ENCODE data around the gene SERP2.
"Not testable (repeated sequence)": the region's sequence is repeated elsewhere in the genome, so short reads cannot be mapped to it uniquely, and the experiment has no call there.

Gene SERP2

DNA sequence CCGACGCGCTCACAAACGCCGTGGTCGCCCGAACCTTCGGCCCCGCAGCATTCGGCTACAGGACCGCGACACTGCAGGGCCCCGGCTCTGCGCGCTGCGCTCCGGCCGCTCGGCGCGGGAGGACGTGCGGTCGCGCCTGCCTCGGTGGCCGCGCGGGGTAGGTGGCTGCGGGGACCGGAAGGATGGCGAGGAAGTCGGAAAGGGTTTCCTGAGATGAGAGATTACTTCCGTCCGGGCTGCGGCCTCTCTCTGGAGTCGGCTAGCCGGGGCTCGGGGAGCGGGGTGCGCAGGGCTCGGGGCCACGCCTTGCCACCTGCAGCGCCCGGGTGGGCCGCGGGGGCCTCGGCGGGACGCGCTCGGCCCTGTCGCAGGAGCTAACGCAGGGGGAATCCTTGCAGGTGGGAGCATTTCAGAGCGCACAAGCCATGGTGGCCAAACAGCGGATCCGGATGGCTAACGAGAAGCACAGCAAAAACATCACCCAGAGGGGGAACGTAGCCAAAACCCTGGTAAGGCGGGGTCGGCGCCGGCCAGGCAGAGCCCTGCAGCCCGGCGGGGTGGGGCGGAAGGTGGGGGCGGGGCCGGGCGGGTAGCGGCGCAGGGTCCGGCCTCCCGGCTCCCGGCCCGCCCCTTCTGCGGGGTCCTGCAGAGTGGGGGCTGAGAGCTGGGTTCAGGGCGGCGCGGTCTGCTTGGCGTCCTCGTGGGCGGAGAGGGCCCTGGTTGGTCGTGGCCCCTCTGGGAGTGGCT, at the start of gene SERP2:
Gene SERP2, plus strand, starts transcription at position 224 of the 747 bp plus-strand sequence. Its CDS starts 202 bp downstream, at position 426.
- no peak for DNase-seq (ENCODE audit: low read depth in 2 of 2, low spot score in 1 of 2)

DNA sequence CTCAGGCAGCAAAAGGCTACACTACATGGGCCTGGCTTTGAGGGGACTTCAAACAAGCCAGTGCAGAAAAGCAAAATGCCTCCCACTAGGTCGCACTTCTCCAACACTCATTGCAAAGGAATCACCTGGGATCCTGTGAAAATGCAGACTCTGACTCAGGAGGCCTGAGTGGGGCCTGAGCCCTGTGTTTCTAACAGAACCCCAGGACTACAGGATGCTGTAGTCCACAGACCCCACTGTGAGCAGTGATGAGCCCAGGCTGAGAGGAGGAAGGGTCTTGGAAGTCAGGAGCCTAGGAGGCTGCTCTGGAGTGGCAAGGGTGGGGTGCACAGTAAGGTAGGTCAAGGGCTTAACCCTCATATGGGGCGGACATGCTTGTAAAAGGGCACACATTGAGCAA, 46.7 kb upstream of the SERP2 start:
- DNase-seq (ENCODE audit: low read depth in 2 of 2, low spot score in 1 of 2): no peak

DNA sequence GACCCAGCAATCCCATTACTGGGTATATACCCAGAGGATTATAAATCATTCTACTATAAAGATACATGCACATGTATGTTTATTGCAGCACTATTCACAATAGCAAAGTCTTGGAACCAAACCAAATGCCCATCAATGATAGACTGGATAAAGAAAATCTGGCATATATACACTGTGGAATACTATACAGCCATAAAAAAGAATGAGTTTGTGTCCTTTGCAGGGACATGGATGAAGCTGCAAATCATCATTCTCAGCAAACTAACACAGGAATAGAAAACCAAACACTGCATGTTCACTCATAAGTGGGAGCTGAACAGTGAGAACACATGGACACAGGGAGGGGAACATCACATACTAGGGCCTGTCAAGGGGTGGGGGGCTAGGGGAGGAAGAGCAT, 44.6 kb upstream of the SERP2 start:
- not testable (repeated sequence) for DNase-seq (ENCODE audit: low read depth in 2 of 2, low spot score in 1 of 2)

DNA sequence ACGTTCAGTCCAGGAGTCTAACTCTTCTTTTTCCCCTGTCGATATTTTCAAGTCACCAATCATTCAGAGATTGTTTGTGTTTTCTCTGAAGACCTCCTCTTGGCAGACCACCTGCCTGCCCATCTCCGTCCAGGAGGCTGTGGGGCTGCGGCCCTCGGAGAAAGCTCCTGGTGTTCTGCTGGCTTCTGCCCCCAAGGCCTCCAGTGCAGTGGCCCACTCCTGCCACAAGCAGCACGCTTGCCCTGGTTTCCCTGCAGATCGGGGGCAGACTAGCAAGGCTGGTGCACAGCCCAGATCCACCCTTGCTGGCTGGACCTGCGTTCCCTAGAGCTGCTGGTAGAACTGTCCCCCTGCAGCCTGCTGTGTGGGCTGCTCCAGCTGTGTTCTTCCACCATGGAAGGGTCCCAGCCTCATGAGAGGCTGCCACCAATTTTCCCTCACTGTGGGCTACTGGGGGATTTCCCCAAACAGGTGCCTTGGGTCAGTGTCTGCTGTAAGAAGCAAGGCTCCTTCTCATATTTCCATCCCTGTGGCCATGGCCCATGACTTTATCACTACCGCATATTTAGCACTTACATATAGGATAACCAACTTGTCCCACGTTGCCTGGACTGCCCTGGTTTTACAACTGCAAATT, 43.6 kb upstream of the SERP2 start:
- DNase-seq (ENCODE audit: low read depth in 2 of 2, low spot score in 1 of 2): no peak

DNA sequence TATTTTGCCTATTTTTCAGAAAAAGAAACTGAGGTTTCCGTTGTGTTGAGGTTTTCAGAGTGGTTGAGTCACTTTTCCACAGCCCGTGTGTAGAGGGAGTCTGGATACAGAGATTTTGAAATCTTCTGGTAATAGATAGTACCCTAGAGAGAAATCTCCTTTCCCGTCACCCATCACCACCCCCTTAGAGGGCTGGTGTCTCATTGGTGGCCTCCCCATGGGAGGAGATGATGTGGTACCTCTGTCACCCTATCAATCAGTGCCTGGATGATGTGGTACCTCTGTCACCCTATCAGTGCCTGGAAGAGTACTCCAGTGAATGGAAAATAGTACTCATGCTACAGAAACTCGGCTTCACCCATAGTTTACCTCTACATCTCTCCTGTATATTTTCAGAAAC, 42.2 kb upstream of the SERP2 start:
- no peak for DNase-seq (ENCODE audit: low read depth in 2 of 2, low spot score in 1 of 2)

DNA sequence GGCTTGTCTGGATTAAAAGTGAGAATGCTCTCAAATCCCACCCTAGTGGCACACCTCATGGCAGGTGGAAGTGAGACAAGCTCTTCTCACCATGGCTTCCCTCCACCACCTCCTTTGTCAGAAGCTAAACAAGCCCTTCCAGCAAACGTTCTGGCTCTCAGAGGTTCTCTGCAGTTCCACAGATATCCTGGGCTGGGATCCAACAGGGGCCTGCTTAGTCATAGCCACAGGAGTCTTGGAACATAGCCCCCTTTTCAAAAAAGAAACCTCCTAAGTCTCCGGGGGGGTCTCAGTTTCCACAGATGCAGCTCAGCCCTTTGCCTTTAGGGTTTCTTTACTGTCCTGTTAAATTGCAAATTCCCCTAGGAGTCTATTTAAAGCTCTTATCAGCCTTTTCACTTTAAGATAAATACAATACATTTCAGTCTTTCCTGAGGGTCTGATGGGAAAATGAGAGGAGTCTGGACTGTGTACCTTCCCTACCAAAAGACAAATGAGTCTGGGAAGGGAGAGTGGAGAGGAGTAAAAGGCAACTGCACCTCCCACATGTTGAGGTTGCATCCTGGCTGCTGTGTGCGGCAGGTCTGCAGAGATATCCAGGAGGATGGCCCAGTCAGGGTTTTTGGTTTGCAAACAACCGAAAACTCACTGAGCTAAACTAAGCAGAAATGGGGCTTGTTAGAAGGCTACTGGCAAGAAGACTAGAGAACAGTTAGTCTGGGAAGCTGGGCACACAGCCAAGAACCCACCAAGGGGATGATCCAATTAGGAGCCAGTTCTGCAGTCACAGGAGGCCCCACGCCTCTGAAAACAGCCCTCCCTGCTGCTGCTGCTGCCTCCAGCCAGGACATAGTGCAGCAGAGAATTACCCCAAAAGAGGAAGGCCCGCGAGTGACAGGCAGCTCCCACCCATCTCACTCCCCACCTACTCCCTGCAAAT, 41.4 kb upstream of the SERP2 start:
- no peak for DNase-seq (ENCODE audit: low read depth in 2 of 2, low spot score in 1 of 2)

DNA sequence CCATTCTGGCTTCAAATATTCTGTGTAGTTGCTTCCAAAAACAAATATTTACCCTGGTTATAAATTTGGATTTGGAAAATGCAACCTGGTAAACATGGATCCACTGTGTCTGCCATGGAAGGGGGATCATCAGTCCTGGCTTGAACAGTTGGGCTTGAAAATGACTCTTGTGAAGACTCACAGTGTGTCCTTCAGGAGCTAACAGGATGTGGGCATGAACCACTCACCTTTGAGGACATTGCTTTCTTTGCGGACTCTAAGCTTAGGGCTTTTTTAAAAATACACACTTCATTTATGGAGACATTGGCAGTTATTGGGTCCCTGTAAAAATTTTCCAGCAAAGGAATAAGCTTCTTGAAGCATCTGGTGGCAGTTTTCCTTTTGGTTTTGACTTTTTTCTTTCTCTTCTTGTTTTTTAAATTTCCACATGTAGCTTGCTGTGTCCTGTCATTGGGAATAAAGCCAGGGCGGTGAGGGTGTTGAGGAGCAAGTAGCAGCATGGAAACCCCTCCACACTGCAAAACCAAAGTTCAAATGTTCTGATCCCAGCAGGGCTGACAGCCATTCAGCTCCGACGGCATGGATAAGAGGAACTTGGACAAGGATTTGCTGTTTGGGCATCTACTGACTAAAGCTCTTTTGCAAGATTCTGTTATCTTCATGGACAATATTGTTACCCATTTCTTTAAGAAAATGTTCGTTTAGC, 39.5 kb upstream of the SERP2 start:
- no peak for DNase-seq (ENCODE audit: low read depth in 2 of 2, low spot score in 1 of 2)

DNA sequence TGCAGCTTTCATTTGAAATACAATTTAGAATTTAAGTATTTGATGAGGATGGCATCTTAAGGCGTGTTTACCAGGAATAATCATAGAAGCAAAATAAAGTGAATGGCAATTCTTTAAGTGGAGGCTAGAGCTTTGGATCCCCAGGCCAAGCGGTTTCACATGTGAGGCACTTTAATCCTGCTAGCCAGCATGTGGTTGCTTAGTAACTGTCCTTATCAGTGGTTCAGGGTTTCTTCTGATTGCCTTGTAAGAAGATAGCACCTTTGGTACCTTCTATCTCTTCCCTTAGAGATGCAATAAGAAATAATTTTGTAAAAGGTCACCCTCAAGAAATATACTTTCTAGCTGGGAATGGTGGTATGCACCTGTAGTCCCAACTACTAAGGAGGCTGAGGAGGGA, 38.9 kb upstream of the SERP2 start:
- no peak for DNase-seq (ENCODE audit: low read depth in 2 of 2, low spot score in 1 of 2)

DNA sequence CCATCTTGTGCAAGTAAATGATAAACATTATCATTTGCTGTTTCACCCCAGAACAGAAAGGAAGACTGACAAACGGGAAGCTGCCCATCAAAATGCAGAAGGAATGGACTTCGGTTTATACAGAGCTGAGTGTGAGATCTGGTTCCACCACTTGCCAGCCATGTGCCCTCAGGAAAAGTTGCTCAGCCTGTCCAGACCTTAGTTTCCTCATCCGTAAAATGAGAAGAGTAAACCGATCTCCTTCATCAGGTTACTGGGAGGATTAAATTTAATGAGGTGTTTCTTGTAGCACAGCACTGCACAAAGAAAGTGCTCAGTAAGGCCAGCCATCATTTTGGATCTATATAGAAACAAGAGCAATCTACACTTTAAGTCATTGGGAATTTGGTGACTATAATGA, 36.7 kb upstream of the SERP2 start:
- no peak for DNase-seq (ENCODE audit: low read depth in 2 of 2, low spot score in 1 of 2)

DNA sequence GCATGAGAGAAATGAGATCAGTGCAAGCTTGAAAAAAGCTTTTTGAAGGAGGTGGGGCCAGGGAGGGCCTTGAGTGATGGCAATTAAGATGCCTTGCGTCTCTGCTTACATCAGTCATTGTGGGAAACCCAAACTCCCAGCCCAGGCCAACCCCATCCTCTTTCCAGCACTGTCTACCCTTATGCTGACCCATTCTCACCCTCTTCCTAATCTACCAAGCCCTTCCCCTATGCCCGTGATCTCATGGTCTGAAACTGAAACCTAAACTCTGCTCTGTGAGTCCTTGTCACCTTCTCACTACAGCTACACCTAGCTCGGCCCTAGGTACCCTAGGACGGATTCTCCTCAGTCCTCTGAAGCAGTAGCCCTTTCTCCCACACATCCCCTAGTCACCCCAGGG, 36.0 kb upstream of the SERP2 start:
- no peak for DNase-seq (ENCODE audit: low read depth in 2 of 2, low spot score in 1 of 2)

DNA sequence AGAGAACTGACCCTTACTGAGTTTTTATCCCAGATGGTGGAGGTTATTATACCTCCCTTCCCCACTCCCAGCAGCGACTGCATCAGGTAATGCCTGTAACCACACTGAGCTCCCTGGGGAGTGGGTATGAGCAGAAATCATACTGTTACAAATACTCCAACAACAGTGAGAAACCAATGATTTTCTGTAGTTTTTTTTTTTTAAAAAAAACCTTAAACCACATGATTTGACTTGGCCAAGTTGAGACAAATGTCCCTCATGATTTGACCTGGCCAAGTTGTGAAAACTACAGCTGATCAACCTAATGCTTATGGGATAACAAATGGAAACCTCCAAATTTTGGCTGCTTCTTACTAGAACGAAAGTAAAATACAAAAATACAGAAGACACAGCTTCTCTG, 33.1 kb upstream of the SERP2 start:
- no peak for DNase-seq (ENCODE audit: low read depth in 2 of 2, low spot score in 1 of 2)

DNA sequence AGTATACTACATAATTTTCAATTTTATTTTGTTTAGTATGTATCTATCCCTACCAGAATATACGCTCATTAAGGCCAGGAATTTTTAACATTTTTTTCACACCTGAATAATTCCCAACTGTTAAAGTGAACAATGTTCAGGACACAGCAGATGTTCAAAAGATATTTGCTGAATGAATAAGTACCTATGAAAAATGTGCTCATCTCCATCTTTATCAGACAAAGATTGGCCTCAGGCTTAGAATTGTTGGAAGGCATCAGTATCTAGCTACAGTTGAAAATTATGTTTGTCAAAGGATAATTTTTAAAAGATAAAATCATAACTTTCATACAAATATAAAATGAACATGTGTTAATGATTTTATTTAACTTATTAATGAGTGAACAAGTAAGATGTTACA, 30.9 kb upstream of the SERP2 start:
- DNase-seq (ENCODE audit: low read depth in 2 of 2, low spot score in 1 of 2): no peak

DNA sequence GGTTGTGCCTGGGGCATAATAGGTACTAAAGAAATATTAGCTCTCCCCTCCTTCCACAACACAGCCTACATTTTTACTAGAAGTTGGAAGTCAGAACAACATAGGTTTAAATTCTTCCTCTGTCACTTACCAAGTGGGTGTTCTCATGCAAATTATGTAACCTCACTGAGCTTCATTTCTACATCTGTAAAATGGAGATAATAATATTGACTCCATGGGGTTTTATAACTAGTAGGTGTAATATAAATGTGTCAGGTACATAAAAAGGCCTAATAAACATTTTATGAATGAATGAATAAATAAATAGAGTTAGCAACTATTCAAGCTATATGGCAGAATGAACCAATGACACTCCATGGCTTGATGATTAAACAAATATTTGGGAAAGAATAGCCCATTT, 27.1 kb upstream of the SERP2 start:
- no peak for DNase-seq (ENCODE audit: low read depth in 2 of 2, low spot score in 1 of 2)

DNA sequence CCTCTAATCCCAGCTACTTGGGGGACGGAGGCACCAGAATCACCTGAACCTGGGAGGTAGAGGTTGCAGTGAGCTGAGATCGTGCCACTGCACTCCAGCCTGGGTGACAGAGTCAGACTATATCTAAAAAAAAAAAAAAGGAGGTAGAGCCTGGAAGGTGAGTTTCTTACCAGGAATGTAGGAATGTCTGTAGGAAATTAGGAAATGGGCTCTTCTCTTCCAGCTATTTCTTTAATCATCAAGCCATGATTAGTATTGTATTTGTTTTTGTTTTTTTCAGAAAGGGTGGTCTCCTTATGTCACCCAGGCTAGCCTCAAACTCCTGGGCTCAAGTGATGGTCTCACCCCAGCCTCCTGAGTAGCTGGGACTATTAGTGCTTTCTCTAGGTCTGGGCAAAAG, 26.3 kb upstream of the SERP2 start:
- DNase-seq (ENCODE audit: low read depth in 2 of 2, low spot score in 1 of 2): no peak

DNA sequence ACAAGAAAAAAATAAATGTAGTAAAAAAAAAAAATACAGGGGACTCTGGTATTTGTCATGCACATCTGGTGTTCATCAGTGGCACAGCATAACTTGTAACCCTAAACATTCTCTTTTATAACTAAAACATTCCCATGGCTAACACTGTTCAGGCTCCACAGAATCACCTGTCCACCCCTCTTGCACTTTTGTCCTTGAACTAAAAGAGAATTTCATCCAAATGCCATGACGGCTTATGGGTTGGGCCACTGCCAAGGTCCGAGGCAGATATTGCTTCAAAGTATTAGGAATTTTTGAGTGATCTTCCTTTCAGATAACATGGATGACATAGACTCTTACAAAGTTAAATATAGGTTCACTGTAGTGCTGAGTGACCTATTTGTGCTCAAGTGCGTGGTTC, 25.7 kb upstream of the SERP2 start:
- DNase-seq (ENCODE audit: low read depth in 2 of 2, low spot score in 1 of 2): no peak

DNA sequence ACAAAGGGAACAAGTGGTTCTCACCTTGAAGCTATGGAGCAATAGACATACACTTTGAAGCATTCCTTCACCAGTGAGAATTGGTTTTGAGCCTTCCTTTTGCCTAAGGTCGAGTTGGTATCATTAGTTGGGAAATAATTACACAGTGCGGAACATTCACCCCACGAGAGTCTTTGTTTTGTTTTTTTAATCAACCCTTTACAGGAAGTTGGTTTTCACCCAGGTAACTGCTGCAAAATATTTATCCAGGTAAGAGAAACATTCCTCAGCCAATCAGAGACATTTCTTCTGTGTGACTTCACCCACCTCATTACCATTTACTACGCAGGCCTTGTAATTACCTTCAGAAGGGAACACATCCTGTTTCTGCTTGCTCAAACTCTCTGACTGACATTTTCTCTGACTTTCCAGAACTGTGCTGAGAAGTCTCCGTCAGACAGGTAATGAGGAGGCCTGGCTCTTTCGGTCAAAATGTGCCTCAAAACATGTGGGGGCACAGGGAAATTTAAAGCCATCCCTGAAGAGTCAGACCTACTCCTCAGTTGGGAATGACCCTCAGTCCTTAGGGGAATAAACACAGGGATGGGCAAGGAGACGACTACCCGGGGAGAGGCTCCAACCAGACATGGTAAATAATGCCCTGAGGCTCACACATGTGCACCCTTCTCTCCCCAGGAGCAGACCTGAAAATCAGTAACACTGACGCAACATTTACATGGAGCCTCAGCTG, 22.7 kb upstream of the SERP2 start:
- DNase-seq (ENCODE audit: low read depth in 2 of 2, low spot score in 1 of 2): no peak

DNA sequence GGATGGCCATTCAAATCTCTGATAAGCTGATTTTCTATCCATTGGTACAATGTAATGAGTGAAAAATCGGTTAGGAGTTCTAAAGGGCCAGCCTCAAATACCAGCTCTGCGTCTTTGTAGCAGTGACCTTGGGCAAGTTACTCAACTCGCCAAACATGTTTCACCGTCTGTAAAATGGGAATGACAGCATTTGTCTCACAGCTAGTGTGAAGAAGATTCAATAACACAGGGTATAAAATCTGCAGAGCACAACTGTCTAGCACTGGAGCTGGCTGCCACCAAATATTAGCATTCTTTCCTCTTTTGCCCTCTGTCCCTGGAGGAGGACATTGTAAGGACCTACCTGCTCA, 22.1 kb upstream of the SERP2 start:
- no peak for DNase-seq (ENCODE audit: low read depth in 2 of 2, low spot score in 1 of 2)

DNA sequence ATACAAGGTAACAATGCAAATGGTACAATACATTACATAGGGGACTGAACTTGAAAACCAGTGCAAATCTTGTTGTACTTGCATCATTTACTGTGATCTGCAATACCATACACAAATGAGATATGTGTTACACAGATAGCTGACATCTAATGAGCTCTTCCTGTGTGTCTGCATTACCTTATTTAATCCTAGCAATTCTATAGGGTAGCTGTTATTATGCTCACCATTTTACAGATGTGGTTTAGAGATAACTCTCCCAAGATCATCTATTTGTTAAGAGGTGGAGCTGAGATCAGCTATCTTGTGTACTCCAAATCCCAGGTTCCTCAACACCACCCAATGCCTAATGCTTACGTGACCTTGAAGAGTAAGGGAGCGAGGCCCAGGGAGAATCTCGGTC, 21.4 kb upstream of the SERP2 start:
- no peak for DNase-seq (ENCODE audit: low read depth in 2 of 2, low spot score in 1 of 2)

DNA sequence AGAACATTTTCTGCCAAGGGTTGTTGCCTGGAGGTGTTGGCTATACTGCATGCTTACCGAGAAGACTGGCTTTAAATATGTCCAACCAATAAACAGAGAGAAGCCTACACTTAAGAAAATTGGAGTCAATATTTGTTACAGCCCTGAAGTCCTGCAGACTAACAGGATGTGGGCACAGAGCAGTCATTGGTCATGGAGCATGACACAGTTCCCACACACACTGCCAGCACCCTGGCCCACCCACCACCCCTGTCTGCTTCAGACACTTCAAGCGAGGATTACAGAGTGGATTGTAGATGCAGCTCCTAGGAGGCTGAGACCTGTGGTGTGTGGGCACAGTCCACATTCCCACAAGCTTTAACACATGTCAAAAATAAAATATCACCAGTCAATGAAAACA, 21.0 kb upstream of the SERP2 start:
- DNase-seq (ENCODE audit: low read depth in 2 of 2, low spot score in 1 of 2): no peak

DNA sequence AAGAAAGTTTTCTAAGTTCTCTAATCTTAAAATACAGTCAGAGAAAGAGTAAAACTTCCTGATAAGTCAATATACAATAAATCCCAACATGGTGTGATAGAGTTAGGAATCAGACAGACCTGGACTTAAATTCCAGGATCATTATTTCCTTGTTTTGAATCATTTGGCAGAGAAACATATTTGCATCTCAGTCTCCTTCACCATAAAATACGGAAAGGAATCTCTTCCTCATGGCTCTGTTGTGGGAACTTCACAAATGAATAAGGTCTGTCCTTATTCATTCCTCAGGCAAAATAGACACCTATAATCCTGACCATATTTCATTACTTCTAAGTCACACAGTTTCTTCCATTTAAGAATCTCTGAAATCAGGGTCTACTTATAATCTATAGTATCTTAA, 19.3 kb upstream of the SERP2 start:
- DNase-seq (ENCODE audit: low read depth in 2 of 2, low spot score in 1 of 2): no peak

DNA sequence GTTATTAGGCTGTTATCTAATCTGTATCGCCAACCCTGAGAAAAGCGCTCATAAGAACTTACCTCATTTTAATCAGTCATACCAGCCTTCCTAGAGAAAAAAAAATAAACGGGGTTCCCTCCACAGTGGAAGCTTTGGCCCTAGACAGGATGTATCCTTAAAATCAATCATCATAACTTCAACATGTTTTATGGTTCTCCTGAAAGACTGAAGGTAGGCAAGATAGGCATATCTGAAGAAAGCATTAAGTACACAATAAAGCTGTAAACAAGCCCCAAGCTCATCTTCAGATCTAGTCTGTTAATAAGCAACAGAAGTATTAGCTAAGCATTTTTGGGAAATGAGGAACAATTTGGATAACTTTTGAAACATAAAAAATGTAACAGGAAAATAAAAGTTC, 18.7 kb upstream of the SERP2 start:
- DNase-seq (ENCODE audit: low read depth in 2 of 2, low spot score in 1 of 2): no peak

Data from stimulated activated CD8-positive, alpha-beta memory T cell treated with anti-CD3 and anti-CD28 coated beads, Interleukin-4, amount 100 ng/mL, for 1 hour (primary cell).